Measurements from ENCODE around the gene ZDHHC11B.
"Not testable (repeated sequence)": the region's sequence is repeated elsewhere in the genome, so short reads cannot be mapped to it uniquely, and the experiment has no call there.

The ZDHHC11B gene, protein sequence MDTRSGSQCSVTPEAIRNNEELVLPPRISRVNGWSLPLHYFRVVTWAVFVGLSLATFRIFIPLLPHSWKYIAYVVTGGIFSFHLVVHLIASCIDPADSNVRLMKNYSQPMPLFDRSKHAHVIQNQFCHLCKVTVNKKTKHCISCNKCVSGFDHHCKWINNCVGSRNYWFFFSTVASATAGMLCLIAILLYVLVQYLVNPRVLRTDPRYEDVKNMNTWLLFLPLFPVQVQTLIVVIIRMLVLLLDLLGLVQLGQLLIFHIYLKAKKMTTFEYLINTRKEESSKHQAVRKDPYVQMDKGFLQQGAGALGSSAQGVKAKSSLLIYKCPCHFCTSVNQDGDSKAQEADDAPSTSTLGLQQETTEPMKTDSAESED

DNA sequence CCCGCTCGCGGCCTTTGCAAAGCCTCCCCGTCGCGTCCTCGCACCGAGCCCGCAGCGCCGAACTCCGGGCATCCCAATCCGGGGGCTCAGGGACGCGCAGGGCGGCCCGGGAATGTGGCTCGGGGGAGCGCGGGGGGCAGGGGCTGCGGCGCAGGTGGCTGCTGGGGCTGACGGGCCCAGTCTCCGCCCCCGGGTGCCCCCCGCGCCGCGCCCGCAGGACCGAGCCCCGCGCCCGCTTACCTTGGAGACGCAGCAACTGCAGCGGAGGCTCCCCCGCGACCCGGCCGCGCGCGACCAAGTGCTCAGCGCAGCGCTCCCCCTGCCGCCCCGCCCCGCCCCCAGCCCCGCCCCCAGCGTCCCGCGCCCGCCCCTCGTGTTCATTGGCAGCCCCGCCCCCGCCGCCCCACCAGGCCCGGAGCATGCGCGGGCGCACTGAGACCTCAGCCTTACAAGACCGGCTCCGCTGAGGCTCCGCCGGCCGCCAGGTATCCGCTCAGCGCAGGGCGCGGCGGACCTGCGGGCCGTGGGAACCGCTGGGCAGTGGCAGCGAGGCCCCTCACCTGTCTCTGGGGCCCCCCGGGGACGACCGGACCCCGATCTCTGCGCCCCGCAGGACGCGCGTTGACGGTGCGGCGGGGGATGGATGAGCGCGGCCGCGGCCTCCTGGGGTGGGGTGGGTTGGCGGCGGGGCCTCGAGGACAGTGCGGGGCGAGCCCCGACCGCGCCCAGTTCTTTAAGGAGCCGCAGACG is at the start of gene ZDHHC11B:
ZDHHC11B (minus strand) TSS at position 302 of the 750 bp plus-strand sequence. CDS start 17,810 bp downstream, outside the sequence.
- peak; percentile 88 for DNase-seq

DNA sequence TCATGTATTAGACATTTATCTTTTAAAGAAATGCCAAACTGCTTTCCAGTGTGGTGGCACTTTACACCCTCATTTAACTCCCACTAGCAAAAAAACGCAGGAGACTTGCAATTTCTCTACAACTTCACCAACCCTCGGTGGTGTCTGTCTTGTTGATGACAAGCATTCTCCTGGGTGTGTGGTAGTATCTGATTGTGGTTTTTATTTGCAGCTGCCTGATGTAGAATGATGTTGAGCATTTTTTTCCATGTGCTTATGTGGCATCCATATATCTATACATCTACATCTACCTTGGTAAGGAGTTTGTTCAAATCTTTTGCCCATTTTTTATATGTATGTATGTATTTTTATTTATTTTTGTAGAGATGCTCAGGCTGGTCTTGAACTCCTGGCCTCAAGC is 49.5 kb upstream of the ZDHHC11B start:
- not testable (repeated sequence) for DNase-seq

DNA sequence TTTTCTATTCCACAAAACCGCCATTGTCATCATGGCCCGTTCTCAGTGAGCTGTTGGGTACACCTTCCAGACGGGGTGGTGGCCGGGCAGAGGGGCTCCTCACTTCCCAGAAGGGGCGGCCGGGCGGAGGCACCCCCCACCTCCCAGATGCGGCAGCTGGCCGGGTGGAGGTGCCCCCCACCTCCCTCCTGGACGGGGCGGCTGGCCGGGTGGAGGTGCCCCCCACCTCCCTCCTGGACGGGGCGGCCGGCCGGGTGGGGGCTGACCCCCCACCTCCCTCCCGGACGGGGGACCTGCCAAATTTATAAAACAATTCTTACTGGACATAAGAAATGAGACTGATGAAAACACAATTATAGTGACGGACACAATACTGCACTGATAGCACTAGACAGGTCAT is 43.7 kb upstream of the ZDHHC11B start:
- not testable (repeated sequence) for DNase-seq

DNA sequence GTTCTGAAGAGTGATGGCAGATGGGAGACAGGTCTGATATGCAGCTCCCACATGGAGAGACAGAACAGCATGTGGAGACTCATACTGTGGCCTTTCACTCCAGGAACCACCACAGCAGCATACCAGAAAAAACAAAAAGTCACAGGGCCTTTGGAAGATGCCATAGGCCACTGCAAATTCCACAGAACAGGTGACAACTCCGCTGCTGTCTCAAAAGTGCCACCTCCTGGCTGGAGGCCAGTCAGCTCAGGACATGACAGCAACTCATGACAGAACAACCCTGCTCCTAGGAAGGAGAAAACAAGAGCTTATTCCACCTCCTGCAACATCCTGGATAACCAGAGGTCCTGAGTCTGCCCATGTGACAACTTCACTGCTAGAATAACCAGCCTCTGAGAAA is 41.0 kb upstream of the ZDHHC11B start:
- peak; percentile 7 for DNase-seq

DNA sequence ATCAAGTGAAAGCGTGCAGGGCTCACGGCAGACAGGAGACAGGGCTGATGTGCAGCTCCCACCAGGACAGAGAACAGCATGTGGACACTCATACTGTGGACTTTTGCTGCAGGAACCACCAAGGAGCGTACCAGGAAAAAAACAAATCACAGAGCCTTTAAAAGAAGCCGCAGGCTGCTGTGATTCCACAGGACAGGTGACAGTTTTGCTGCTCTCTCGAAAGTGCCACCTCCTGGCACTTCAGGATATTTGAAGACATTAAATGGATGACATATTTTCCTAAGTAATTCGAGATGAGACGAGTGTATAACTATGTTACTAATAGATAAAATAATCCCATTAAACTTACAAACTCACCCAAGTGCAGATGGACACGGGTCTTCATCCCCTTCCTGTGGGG is 37.0 kb upstream of the ZDHHC11B start:
- DNase-seq, result no peak

DNA sequence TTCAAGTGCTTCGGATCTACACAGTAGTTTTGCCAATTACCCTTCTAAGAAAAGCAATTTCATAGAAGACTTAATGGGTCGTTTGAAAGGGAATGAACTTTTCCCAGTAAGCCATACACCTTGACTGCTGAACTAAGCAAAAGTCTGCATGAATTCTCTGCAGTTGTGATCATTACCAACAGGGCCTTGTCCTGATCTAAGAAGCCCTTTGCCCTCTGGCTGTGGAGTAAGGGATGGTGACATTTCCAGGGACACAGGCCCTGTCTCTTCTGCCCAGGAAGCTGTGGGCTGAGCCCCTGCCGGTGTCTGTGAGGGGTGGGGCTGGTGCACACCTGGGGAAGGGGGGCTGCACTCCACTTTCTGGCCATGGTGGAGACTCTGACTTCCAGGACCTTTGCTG is 35.7 kb upstream of the ZDHHC11B start:
- no peak for DNase-seq

DNA sequence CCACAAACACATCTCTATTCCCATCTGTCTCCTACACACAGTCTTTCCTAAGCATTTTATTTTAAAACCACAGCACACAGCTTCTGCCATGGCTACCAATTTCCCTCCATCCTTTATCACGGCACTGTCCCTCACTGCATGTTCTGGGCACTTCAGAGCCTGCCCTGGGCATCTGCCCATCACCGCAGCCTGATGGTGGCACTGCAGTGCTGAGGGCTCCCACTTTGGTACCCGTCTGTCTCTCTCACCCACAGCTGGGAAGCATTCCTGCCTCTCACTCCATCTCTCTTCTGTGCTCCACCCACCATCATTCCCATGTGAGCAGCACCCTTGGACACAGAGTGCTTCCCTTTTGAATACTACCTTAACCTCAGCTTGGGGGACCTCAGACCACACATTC is 34.5 kb upstream of the ZDHHC11B start:
- DNase-seq, result no peak

DNA sequence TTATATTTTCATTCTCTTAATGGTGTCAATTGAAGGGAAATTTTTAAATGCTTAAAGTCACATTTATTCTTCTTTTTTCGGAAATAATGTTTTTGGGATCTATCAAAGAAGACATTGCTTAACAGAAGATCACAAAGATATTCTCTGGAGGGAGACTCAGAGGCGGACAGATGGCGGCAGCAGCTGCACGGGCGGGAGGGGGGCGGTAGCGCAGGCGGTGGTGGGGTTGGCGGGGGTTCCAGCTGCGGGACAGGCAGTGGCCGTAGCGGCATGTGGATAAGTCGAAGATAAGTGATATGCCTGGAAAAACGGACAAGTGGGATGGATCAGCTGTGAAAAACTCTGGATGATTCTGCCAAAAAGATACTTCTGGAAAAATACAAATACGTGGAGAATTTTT is 31.6 kb upstream of the ZDHHC11B start:
- no peak for DNase-seq

DNA sequence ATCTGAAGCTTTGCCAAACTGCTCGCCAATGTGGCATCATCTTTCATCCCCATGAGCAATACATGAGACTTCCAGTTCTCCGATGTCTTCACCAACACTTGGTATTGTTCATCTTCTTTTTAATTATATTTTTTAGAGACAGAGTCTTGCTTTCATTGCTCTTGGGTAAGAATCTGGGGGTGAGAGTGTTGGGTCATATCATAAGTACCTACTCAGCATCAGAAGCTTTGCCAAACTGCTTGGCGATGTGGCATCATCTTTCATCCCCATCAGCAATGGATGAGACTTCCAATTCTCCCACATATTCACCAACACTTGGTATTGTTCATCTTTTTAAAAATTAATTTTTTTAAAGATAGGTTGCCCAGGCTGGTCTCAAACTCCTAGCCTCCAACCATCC is 30.9 kb upstream of the ZDHHC11B start:
- DNase-seq, result no peak

DNA sequence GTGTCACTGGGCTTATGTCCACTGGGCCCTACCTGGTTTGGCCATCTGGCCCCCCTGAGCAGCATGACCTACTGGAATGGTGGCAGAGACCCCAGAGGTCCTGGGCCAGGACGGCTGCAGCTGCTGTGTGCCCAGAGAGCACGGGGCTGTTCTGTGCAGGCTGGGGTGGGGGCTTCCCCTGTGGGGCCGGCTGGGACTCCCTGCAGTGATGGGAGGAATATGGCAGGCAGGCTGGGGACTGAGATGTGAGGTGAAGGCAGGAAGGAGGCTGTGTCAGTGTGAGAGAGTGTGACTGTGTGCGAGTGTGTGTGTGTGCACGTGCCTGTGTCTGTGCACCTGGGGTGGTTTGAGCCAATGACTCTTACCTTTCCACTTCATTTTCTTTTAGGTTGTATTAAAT is 29.0 kb upstream of the ZDHHC11B start:
- DNase-seq, result not testable (repeated sequence)

DNA sequence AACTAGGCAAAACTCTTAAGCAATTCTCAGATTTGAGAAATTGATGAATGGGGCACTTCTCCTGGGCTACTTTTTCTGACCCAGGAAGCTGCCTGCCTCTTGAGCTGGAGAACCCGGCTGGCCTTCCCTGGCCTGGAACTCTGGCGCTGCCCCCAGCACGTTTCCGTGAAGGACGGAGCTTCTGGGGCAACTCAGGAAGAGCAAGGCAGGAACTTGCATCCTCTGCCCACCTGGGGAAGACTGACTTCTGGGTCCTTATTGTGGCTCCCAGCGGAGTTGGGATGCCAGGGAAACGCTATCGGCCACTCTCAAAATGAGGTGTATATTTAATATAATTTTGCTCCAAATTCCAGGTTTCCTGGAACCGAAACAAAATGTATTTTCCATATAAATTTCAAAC is 26.9 kb upstream of the ZDHHC11B start:
- not testable (repeated sequence) for DNase-seq

DNA sequence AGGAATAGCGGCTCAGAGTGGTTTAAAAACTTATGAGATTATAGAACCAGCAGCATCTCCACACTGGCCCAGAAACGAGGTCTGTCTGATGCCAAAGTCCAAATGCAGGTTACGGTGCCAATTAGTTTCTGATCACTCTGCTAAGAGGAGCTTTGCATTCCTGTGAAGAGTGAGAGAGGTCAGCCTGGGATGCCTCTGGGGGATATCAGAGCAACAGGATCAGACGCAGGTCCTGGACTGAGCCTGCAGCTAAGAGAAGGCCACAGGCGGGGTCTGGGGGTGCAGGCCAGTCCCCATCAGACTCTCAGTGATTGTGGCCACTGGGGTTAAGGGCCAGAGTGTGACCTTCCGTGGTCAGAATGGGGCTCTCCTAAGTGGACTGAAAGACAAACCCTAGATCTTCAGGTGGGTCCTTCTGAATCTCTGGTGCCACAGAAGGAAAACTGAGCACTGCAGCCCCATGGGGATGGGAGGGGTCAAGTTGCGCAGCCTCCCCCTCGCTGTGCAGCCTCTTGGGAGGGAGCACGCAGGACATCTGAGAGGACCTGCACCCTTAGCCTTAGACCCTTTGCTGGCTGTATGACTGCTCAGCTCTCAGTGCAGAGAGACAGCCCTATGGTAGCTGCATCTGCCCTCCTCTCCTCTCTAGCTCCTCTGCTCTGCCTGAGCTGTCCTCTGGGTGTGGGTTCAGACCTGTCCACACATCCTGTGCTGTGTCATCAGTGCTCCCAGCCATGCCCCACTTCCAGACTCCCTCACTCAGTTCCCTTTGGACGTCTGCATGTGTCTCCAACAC is 23.4 kb upstream of the ZDHHC11B start:
- not testable (repeated sequence) for DNase-seq

DNA sequence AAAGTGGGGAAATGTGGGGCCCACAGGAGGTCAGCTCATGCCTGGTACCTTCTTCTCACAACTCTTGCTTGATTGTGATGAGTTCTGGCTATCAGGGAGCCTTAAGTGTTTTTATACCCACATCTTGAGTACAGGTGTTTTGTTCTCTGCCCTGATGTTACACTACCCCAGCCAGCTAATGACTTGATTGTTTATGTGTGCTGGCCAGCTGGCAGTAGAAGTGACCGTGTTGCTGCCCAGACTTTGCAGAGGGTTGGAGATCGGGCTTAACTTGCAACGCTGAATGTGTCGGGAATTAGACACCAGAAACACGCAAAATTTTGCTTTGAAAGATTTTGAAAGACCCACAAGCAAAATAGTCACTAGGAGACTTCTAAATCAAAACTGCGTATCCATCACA is 16.9 kb upstream of the ZDHHC11B start:
- no peak for DNase-seq

DNA sequence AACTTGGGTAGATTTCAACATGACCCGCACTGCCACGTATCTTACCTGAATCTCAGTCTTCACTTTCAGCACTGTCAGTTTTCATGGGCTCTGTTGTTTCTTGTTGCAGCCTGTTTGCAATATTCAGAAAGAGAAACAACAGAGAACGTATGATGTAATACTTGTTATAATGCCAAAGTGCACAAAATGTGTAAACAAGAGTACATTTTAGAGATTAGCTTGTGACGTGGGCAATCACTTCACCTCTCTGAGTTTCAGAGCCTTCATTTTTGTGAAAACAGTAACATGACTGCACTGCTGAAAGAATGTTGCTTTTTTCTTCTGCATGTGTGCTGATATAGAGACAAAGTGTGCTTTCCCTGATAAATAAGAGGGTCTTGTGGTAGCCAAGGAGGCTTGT is 16.5 kb upstream of the ZDHHC11B start:
- not testable (repeated sequence) for DNase-seq

DNA sequence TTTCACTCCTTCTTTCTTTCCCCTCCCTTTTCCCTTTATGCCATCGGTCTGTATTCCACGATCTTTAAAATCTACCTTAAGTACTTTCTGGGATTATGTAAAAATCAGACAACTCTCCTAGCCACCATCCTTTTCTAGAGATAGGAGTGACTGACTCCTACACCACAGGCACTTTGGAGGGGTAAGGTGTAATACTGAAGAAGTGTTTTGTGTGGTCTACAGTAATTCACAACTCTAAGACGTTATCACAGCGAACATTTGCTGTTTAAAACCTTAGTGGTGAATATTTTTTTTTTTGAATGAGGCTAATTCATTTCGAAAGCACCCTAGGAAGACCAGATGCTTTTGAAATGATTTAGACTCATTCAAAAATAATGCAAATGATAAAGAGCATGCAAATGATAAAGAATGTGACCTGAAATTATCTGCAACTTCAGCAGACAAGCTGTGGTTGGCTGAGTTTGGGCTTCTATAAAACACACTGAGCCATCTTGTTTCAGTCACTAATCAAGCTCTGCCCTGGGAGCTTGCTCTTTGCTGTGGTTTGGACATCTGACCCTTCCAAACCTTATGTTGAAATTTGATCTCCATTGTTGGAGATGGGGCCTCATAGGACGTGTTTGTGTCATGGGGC is 14.1 kb upstream of the ZDHHC11B start:
- not testable (repeated sequence) for DNase-seq

DNA sequence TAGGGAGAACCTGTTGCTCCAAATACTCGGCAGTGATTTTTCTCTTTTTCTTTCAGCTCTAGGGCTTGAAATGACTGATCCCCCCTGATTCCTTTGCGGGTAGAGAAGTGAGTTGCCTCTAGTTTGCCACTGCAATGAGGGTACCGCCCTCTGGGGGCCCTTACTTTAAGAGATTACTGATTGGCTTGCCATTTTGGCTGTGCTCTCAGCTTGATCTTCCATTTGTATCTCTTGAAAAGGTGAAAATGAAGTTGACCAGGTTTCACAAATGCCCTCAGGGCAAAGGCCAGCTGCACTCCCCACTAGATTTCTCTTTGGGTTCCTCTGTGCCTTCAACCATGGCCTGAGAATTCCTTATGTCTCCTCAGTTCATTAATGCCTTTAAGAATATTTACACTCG is 13.5 kb upstream of the ZDHHC11B start:
- not testable (repeated sequence) for DNase-seq

DNA sequence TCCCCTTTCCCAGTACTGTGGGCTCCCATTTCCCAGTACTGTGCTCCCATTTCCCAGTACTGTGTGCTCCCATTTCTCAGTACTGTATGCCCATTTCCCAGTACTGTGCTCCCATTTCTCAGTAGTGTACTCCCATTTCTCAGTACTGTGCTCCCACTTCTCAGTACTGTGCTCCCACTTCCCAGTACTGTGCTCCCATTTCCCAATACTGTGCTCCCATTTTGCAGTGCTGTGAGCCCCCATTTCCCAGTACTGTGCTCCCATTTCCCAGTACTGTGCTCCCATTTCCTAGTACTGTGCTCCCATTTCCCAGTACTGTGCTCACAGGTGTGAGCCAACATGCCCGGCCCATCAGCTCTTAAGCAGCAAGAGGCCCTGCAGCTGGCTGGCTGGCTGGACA is 11.3 kb upstream of the ZDHHC11B start:
- not testable (repeated sequence) for DNase-seq

DNA sequence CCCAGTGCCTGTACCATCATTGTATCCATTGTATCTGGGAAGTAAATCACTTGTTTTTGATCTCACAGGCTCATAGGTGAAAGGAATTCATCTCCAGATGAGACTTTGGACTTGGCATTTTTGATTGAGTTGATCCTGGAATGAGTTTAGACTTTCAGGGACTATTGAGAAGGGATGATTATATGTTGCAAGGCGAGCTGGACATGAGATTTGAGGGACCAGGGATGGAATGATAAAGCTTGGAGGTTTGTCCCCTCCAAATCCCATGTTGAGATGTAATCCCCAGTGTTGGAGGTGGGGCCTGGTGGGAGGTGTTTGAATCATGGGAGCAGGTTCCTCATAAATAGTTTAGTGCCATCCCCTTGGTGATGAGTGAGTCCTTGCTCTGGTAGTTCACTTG is 10.4 kb upstream of the ZDHHC11B start:
- DNase-seq, result not testable (repeated sequence)

DNA sequence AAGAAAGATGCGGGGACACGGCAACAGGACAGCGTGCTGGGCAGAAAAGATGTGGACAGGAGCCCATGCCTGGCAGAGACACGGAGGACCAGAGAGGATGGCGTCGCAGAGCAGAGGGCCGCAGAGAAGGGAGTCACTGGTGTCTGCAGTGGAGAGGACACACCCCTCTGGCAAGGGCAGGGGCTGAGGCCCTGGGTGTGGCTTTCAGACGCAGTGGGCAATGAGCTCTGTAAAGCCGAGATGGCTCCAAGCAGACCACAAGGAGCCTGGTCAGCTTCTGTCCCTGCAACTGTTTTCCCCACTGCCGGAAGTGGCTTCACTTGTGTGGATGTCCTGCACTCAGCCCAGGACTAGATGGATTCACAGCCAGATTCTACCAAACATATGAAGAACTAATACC is 4.2 kb upstream of the ZDHHC11B start:
- DNase-seq, result not testable (repeated sequence)

DNA sequence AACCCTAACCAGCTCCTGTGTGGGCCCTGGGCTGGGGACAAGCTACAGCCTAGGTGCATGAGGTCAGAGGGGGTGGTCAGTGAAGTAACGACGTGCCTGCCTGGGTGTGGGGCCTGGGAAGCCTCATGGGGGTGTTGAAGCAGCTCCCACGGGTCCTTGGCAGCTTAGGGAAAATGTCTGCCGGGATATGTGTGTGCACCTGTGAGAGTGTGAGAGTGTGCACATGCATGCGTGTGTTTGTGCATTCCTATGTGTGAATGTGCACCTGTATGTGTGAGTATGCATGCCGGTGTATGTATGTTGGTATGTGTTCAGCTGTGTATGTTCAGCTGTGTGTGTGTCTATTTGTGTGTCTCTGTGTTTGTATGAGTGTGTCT is 3.3 kb upstream of the ZDHHC11B start:
- DNase-seq, result not testable (repeated sequence)

DNA sequence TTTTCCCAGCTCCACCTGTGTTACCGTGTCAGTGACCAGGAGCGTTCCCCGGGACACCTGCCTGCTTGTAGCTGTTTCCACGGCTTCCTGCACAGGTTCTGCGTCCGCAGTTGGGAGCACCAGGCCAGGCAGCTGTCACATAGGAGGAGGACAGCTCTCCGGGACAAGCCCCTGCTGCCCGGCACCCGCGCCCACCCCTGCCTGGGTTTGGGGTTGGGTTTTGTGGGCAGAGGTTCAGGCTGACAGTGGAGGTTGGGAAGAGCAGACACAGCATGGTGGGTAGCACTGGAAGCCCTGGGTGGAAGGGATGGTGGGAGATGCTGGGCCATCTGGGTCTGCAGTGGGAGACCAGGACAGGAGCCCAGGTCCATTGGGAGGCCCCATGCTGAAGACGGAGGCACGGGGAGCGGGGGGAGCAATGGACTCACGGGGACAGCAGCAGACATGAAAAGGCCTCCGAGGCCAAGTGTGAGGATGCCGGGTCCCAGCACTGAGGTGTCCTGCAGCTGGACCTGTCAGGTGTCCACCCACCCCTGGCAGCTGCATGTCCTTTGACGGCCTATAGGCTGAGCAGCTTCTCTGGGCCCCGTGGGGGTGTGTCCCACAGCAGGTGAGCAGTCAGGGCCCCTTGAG is 2.8 kb upstream of the ZDHHC11B start:
- DNase-seq, result not testable (repeated sequence)

DNA sequence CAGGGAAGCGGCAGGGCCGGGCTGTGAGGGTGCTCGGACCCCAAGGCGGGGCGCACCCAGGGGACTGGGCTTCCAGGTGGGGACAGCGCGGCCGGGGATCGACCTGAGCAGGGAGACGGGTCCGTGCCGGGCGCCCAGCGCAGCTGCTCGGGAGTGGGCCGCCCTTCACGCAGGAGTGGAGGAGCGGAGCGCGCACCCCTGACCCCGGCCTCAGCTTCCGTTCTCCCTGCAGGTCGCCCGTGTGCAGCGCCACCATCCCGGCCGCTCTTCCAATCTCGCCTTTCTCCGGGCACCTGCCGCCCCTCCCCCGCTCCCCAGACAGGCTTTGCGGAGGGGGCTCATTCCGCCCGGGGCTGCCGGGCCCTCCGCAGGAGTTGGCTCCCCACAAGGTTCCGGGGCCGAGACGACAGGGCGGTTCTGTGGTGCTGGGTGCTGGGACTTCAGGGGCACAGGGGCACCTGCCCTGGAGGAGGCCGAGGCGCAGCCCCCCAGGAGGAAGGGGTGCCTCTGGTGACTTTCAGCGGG is 714 bp upstream of the ZDHHC11B start:
- peak; percentile 6 for DNase-seq

Data from CD4-positive, alpha-beta T cell treated with Interleukin-10 for 1 hour (primary cell).